NCI-H82 (cell line): ENCODE data around the gene PSME3.

Experiments used
- DNase-seq: peaks from one replicate; lab custom pipeline; 2025; lab: John Stamatoyannopoulos, UW

PSME3 gene

DNA sequence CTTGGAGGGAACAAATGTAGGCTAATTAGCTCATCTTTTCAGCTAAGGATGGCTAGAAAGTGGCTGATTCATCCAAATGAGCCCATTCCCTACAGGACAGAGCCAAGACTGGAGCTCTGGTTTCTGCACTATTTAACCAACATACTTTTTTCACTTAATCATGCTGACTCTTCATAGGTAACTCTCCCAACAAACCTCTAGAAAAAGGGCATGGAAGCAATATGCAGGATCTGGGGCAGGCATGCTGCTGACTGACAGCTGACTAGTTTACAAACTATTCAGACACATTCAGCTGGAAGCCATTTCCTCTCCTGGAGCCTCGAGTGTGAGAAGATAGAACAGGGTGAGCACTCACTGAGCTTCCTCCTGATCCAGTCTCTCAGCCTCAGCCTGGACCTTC lies 15.3 kb upstream of the PSME3 start:
- DNase-seq, result no peak

- DNase-seq, result no peak
Measured at GRCh38 chr17:42818379-42818778, 14.8 kb upstream of the PSME3 start.

- peak; percentile 87 for DNase-seq
Measured at GRCh38 chr17:42819939-42820535, 13.2 kb upstream of the PSME3 start.

- no peak for DNase-seq
Measured at GRCh38 chr17:42821176-42821575, 12.0 kb upstream of the PSME3 start.

DNA sequence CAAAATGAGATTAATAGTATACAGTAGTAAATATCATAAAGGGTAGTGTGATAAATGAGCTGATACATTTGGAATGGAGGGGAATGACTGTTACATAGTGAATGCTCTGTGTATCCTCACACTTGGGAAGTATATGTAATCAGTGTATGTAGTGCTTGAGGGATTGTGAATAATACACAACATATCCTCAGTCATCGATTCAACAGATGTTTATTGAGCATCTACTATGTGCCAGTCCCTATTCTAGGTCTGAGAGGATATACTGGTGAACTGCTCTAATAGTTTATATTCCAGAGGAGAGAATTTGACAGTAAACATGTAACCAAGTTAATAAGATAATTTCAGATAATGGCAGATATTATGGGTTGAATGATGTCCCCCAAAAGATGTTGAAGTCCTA lies 5.7 kb upstream of the PSME3 start:
- DNase-seq, result no peak

GRCh38 chr17:42830971-42831370 lies 2.2 kb upstream of the PSME3 start:
- no peak for DNase-seq

- no peak for DNase-seq
Measured at GRCh38 chr17:42832213-42832933, 824 bp upstream of the PSME3 start.

DNA sequence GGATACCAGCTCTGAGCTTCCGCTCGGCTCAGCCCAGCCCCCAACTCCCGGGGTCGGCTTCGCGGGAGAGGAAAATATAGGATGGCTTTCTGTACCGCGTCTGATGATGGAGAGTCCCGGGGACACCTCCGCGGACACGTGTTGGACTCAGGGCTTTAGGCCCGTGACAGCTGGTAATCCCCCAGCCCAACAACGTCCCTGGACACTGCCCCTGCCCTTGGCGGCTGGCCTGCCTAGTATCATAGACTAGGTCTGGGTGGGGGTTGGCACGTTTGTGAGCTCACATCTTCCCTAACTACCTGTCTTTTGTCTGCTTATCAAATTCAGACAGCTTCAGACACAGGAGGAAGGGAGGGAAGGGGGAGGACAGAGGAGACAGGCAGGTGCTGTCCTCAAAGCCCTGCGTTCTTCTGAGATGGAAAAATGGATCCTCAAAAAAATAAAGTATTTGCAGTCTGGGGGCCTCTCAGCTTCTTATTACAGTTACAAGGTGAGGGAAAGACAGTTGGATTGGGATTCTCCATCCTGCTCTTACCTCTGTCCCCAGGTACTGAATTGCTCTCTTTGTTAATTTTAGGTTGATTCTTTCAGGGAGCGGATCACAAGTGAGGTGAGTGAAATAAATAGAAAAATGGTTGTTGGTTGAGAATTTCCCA lies 698 bp downstream of the PSME3 start:
- peak; percentile 64 for DNase-seq

DNA sequence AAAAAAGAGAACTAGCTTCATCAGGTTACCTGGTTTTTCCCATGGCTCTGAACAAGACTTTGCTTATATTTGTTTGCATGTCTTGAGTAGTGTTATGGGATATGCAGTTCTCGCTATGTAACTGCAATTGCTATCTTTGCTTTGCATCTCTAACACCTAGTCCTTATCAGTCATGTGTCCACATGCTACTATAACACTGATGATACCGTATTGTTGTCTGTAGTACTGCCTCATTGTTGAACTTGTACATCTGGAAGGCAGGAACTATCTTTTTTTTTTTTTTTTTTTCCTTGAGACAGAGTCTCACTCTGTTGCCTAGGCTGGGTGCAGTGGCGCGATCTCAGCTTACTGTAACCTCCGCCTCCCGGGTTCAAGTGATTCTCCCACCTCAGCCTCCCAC lies 2.5 kb downstream of the PSME3 start:
- DNase-seq, result no peak

DNA sequence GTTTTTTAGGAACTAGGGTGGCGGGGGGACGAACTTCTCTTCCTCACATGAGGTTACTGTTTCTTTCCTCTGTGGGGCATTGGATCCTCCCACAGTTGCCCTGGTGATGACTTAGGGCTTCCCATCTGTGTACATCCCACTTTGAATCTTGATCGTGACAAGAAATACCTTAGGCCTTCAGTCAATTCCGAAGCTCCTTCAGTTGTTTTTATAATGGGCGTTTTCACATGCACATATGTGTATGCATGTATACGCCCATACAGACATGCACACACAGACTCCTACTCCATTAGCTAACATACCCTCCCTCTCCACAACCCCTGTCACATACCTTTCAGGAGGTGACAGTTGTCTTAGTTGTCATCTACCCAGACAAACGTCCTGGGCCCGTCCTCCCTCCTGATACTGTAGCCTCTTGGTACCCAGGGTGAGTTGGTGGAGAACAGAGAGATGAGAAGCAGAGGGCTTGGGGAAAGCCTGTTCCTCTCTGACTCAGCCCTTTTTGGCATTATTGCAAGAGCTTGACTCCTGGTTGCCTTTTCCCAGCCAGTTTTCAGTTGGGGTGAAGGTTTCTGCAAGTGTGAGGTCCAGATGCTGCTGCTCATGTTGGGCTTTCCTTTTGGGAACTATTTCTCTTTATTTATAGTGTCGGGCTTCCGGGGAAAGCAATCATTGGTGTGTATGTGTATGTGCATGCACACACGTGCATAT lies 8.9 kb downstream of the PSME3 start:
- DNase-seq, result no peak

GRCh38 chr17:42843358-42843934 lies 10.2 kb downstream of the PSME3 start:
- peak; percentile 71 for DNase-seq

DNA sequence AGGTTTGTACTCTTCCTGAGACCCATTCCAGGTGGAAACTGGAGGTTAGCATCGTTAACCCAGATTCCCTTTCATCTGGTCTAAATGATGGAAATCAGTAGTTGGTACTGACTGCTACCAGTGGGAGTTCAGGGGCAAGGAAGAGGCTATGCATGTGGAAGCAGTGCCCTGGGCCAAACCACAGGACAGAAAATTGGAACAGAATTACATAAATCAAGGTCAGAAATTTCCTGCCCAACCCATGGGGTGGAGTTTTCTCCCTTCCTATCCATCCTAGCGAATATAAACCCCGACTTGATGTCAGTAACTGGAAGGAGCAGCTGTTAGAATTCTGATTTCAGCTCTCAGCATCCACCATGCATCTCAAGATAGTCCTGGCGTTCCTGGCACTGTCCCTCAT lies 11.1 kb downstream of the PSME3 start, which contains the start of gene AOC2:
AOC2 (plus strand) TSS at position 310 of the 400 bp plus-strand sequence; CDS start at position 357, 47 bp downstream.
- DNase-seq, result no peak

DNA sequence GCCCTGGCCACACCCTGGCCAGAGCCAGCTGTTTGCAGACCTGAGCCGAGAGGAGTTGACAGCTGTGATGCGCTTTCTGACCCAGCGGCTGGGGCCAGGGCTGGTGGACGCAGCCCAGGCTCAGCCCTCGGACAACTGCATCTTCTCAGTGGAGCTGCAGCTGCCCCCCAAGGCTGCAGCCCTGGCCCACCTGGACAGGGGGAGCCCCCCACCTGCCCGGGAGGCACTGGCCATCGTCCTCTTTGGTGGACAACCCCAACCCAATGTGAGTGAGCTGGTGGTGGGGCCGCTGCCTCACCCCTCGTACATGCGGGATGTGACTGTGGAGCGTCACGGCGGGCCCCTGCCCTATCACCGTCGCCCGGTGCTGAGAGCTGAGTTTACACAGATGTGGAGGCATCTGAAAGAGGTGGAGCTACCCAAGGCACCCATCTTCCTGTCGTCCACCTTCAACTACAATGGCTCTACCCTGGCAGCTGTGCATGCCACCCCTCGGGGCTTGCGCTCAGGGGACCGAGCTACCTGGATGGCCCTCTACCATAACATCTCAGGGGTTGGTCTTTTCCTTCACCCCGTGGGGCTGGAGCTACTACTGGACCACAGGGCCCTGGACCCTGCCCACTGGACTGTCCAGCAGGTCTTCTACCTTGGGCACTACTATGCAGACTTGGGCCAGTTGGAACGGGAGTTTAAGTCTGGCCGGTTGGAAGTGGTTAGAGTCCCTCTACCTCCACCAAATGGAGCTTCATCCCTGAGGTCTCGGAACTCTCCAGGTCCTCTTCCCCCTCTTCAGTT lies 11.8 kb downstream of the PSME3 start:
- no peak for DNase-seq

DNA sequence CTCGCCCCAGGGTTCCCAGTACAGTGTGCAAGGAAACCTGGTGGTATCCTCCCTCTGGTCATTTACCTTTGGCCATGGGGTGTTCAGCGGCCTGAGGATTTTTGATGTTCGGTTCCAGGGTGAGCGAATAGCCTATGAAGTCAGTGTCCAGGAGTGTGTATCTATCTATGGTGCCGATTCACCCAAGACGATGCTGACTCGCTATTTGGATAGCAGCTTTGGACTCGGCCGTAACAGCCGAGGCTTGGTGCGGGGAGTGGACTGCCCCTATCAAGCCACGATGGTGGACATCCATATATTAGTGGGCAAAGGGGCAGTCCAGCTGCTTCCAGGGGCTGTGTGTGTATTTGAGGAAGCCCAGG lies 12.3 kb downstream of the PSME3 start:
- DNase-seq, result no peak

- no peak for DNase-seq
Measured at GRCh38 chr17:42845918-42846593, 12.9 kb downstream of the PSME3 start.

GRCh38 chr17:42846594-42847280 lies 13.5 kb downstream of the PSME3 start:
- no peak for DNase-seq

DNA sequence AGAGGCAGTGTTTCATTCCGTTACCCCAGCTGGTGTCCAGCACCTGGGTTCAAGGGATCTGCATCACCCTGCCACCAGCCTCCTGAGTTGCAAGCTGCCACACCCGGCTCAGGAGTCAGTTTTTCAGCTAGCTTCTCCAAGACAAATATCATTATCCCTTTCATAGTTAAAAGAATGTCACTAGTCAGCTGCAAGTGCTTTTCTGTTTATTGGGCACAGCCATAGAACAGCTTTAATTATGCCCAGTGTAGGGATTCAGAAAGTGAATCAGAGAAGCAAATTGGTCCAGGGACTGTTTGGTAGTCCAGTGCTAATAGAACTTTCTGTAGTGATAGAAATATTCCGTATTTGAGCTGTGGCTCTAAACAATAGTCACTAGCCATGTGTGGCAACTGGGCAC lies 14.9 kb downstream of the PSME3 start:
- DNase-seq, result no peak

- DNase-seq, result no peak
Measured at GRCh38 chr17:42849031-42849430, 15.8 kb downstream of the PSME3 start.

DNA sequence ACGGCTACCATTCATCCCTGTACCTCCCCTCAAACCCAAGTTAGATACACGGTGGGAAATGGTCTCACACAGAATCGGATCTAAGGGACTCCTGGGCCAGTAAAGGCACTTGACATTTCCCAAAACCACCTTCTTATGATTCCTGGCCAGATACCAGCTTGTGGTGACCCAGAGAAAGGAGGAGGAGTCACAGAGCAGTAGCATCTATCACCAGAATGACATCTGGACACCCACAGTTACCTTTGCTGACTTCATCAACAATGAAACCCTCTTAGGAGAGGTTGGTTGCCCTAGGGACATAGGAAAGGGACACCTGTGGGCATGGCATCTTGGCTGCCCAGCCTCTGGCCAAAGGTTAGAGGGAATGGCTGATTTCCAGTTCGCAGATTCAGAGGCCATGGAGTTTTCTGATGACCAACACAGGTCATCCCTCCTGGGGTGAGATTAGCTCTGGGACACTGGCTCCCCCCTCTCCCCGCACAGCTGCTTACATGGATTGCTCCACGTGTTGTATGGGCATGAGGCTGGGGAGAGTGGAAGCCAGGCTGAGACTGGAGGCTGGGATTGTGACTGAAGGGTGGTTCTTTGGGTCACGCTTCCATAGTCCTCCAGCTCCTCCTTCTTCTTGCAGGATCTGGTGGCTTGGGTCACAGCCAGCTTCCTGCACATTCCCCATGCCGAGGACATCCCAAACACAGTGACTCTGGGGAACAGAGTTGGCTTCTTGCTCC lies 16.4 kb downstream of the PSME3 start:
- DNase-seq, result no peak

- DNase-seq, result no peak
Measured at GRCh38 chr17:42850954-42851353, 17.8 kb downstream of the PSME3 start, which contains the start of gene AOC3. Gene AOC3 (plus strand): TSS chr17:42851199. CDS start chr17:42851344, 145 bp downstream.
